ENCODE results near the gene CXCR4.

GRCh38 chr2:136117909-136118818, at the start of gene CXCR4:
- TF ChIP-seq CTCF (IDR thresholded peaks at IDR 0.05): no peak
- TF ChIP-seq EZH2 (IDR thresholded peaks at IDR 0.05; ENCODE audit: borderline replicate concordance, insufficient read depth, low read depth, low read length, poor library complexity, severe bottlenecking): no peak
